HepG2 (cell line): ENCODE measurements around the gene IGLL1. TPM values are rescaled to one million over a fixed set of nuclear protein-coding genes. Genes with fewer than 3 reads are reported as not detected.

Source experiments
- ARHGAP35 ChIP-seq: sonication (generic); formaldehyde crosslinking; IDR thresholded peaks from 2 replicates; pipeline ENCODE4 v1.9.0; 2022; ENCODE audit warnings: mild to moderate bottlenecking, inconsistent platforms, moderate library complexity, missing genetic modification reagents, borderline replicate concordance
- ARID2 ChIP-seq: sonication (generic); formaldehyde crosslinking; IDR thresholded peaks from 2 replicates; pipeline ENCODE4 v1.8.1; 2022; ENCODE audit warnings: mild to moderate bottlenecking, missing genetic modification reagents, borderline replicate concordance
- ATF1 ChIP-seq: IDR thresholded peaks from 2 replicates; pipeline ENCODE4 v1.6.1; 2016; ENCODE audit warnings: mild to moderate bottlenecking, control low read depth
- CBX1 ChIP-seq: IDR thresholded peaks from one replicate; pipeline ENCODE4 v1.6.1; 2016; ENCODE audit warnings: antibody characterized with exemption, low read depth
- ELF1 ChIP-seq: sonication (generic); formaldehyde crosslinking; IDR thresholded peaks from 2 replicates; pipeline ENCODE4 v1.4.0; 2020; ENCODE audit warnings: missing genetic modification reagents
- FOXP1 ChIP-seq, 2 experiments: fragments of 450-650 bp in 1 of 2; IDR thresholded peaks; 2 replicates each; pipeline ENCODE4 v1.6.1; 2017 to 2018; ENCODE audit warnings: antibody characterized with exemption in 1 of 2
- HDAC2 ChIP-seq: sonication (generic); formaldehyde crosslinking; IDR thresholded peaks from 2 replicates; pipeline ENCODE4 v1.4.0; 2020; ENCODE audit warnings: missing genetic modification reagents
- HMG20B ChIP-seq: conservative IDR thresholded peaks from 2 replicates; pipeline ENCODE4 v1.6.1; 2016; ENCODE audit warnings: missing genetic modification reagents, missing compliant biosample characterization
- HMGA1 ChIP-seq: sonication (generic); formaldehyde crosslinking; conservative IDR thresholded peaks from 2 replicates; pipeline ENCODE4 v1.4.0; 2020; ENCODE audit warnings: missing genetic modification reagents
- NFRKB ChIP-seq: fragments of 450-650 bp; IDR thresholded peaks from 2 replicates; pipeline ENCODE4 v1.6.1; 2017
- RFX5 ChIP-seq: IDR thresholded peaks from 2 replicates; pipeline ENCODE4 v1.6.1; 2011; ENCODE audit warnings: low read depth, low read length, improper control_type of control experiment
- SIX4 ChIP-seq: sonication (generic); formaldehyde crosslinking; IDR thresholded peaks from 2 replicates; pipeline ENCODE4 v1.4.0; 2020; ENCODE audit warnings: missing genetic modification reagents
- TOE1 ChIP-seq: sonication (generic); formaldehyde crosslinking; IDR thresholded peaks from 2 replicates; pipeline ENCODE4 v1.4.0; 2020; ENCODE audit warnings: mild to moderate bottlenecking, missing genetic modification reagents
- YEATS2 ChIP-seq: sonication (generic); formaldehyde crosslinking; IDR thresholded peaks from 2 replicates; pipeline ENCODE4 v1.4.0; 2020; ENCODE audit warnings: missing genetic modification reagents, borderline replicate concordance
- ZBTB38 ChIP-seq: sonication (generic); formaldehyde crosslinking; IDR thresholded peaks from 2 replicates; pipeline ENCODE4 v1.5.1; 2020; ENCODE audit warnings: mild to moderate bottlenecking, missing genetic modification reagents
- ZFX ChIP-seq: sonication (generic); formaldehyde crosslinking; IDR thresholded peaks from 2 replicates; pipeline ENCODE4 v1.4.0; 2020; ENCODE audit warnings: mild to moderate bottlenecking, low read depth, missing genetic modification reagents, moderate library complexity
- ZMYM3 ChIP-seq: sonication (generic); formaldehyde crosslinking; IDR thresholded peaks from 2 replicates; pipeline ENCODE4 v1.5.1; 2020; ENCODE audit warnings: mild to moderate bottlenecking, missing genetic modification reagents
- ZNF17 ChIP-seq: sonication (generic); formaldehyde crosslinking; IDR thresholded peaks from 2 replicates; pipeline ENCODE4 v1.5.0; 2020; ENCODE audit warnings: mild to moderate bottlenecking, missing genetic modification reagents
- ZNF20 ChIP-seq: sonication (generic); formaldehyde crosslinking; IDR thresholded peaks from 2 replicates; pipeline ENCODE4 v1.4.0; 2020; ENCODE audit warnings: mild to moderate bottlenecking, moderate library complexity, missing genetic modification reagents
- ZNF282 ChIP-seq: fragments of 450-650 bp; IDR thresholded peaks from 2 replicates; pipeline ENCODE4 v1.6.1; 2018; ENCODE audit not compliant: partially characterized antibody
- ZNF446 ChIP-seq: sonication (generic); formaldehyde crosslinking; IDR thresholded peaks from 2 replicates; pipeline ENCODE4 v1.5.0; 2020; ENCODE audit warnings: mild to moderate bottlenecking, missing genetic modification reagents
- ZNF616 ChIP-seq: sonication (generic); formaldehyde crosslinking; IDR thresholded peaks from 2 replicates; pipeline ENCODE4 v1.5.0; 2020; ENCODE audit warnings: low read depth, mild to moderate bottlenecking, missing genetic modification reagents
- ZNF672 ChIP-seq: sonication (generic); formaldehyde crosslinking; IDR thresholded peaks from 2 replicates; pipeline ENCODE4 v1.8.1; 2022; ENCODE audit warnings: missing genetic modification reagents
- ZNF776 ChIP-seq: sonication (generic); formaldehyde crosslinking; IDR thresholded peaks from 2 replicates; pipeline ENCODE4 v1.4.0; 2020; ENCODE audit warnings: mild to moderate bottlenecking, missing genetic modification reagents
- ZSCAN12 ChIP-seq: sonication (generic); formaldehyde crosslinking; IDR thresholded peaks from 2 replicates; pipeline ENCODE4 v1.9.0; 2021; ENCODE audit warnings: mild to moderate bottlenecking, missing genetic modification reagents
- polyA plus RNA-seq, 8 experiments: library from polyadenylated mRNA; depleted of rRNA in 3 of 8; stranded (reverse) in 7 of 8; unstranded in 1 of 8; fragments of >200 nt; fragmentation: Illumina TruSeq in 4 of 8; extraction: Trizol in 4 of 8; gene quantifications; 2 replicates each; pipeline versions ENCODE4 v1.2.1 to v1.2.3, GENCODE V29; 2011 to 2016; ENCODE audit warnings: low read depth in 4 of 8, missing spikeins in 1 of 8, mixed read lengths in 1 of 8; ENCODE audit not compliant: insufficient read depth in 1 of 8
- total RNA-seq, 5 experiments: library from RNA; depleted of rRNA; stranded (reverse); fragments of >200 nt; fragmentation: Illumina TruSeq; extraction: Trizol; gene quantifications; 2 replicates each; pipeline ENCODE4 v1.2.3, GENCODE V29; 2016; ENCODE audit warnings: low read depth in 1 of 5
- TF ChIP-seq, protein P1 (sequence below): sonication (generic); formaldehyde crosslinking; IDR thresholded peaks from 2 replicates; pipeline ENCODE4 v1.4.0; 2020; ENCODE audit warnings: mild to moderate bottlenecking, low read depth, missing genetic modification reagents
- TF ChIP-seq, protein P2 (sequence below): sonication (generic); formaldehyde crosslinking; IDR thresholded peaks from 2 replicates; pipeline ENCODE4 v1.5.0; 2020; ENCODE audit warnings: mild to moderate bottlenecking, missing genetic modification reagents, borderline replicate concordance
- TF ChIP-seq, protein P3 (sequence below): sonication (generic); formaldehyde crosslinking; IDR thresholded peaks from 2 replicates; pipeline ENCODE4 v1.4.0; 2020; ENCODE audit warnings: low read depth, mild to moderate bottlenecking, missing genetic modification reagents

IGLL1 gene
- total and polyA plus RNA-seq, 2 of the 13 experiments (the other 11 are each of a cell fraction or from before 2014, with no cell fraction given) = not detected

DNA sequence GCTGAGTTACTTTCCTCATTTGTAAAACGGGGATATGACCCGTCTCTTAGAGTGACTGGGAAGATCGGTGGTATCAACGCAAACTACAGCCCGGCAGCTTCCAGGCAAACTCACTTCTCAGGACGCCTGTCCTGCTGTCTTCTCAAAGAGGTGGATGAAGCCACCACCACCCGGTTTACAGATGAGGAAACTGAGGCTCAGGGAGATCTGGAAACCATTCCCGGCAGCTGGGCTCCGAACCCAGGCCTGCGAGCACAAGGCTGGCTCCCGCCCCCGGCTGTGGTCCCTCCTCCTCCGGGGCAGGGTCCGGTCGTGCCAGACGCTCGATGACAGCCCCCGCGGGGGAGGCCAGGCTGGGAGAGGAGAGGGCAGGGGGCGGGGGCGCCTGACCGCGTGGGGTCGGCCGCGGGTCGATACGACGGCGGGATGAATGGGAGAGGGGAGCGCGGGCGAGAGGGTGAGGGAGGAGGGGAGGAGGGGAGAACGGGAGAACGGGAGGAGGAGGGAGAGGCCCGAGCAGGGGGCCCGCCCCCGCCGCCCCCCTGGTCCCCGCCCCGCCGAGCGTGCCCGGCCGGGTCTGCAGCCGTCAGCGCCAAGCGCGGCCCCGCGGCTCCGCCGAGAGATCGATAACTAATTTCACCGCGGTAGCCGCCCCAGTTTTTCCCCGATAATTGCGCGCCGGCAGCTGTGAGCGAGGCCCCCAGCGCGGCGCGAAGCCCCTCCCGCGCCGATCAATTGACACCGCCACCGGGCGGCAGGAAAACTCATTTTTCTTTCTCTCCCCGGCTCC lies 14.0 kb downstream of the IGLL1 start (continued):
- TF ChIP-seq, protein P1, sequence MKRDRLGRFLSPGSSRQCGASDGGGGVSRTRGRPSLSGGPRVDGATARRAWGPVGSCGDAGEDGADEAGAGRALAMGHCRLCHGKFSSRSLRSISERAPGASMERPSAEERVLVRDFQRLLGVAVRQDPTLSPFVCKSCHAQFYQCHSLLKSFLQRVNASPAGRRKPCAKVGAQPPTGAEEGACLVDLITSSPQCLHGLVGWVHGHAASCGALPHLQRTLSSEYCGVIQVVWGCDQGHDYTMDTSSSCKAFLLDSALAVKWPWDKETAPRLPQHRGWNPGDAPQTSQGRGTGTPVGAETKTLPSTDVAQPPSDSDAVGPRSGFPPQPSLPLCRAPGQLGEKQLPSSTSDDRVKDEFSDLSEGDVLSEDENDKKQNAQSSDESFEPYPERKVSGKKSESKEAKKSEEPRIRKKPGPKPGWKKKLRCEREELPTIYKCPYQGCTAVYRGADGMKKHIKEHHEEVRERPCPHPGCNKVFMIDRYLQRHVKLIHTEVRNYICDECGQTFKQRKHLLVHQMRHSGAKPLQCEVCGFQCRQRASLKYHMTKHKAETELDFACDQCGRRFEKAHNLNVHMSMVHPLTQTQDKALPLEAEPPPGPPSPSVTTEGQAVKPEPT (CRISPR knock-in tag) = no peak
- no peak for TF ChIP-seq YEATS2 (CRISPR knock-in tag)
- peak; percentile 78 for TF ChIP-seq ZMYM3 (CRISPR knock-in tag)
- TF ChIP-seq HDAC2 (CRISPR knock-in tag) = no peak
- no peak for TF ChIP-seq HMG20B (CRISPR knock-in tag)
- no peak for TF ChIP-seq TOE1 (CRISPR knock-in tag)
- no peak for TF ChIP-seq ZNF672 (CRISPR knock-in tag)
- TF ChIP-seq, protein P2, sequence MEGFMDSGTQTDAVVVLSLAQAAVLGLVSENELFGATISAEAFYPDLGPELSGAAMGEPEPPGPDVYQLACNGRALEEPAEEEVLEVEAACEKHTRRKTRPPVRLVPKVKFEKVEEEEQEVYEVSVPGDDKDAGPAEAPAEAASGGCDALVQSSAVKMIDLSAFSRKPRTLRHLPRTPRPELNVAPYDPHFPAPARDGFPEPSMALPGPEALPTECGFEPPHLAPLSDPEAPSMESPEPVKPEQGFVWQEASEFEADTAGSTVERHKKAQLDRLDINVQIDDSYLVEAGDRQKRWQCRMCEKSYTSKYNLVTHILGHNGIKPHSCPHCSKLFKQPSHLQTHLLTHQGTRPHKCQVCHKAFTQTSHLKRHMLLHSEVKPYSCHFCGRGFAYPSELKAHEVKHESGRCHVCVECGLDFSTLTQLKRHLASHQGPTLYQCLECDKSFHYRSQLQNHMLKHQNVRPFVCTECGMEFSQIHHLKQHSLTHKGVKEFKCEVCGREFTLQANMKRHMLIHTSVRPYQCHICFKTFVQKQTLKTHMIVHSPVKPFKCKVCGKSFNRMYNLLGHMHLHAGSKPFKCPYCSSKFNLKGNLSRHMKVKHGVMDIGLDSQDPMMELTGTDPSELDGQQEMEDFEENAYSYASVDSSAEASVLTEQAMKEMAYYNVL (CRISPR knock-in tag) = no peak
- TF ChIP-seq ZNF17 (CRISPR knock-in tag) = no peak
- TF ChIP-seq SIX4 (CRISPR knock-in tag) = no peak
- TF ChIP-seq CBX1 = no peak
- 0 out of 2 replicates have a peak, but pooled peaks have one; percentile 11 for TF ChIP-seq ZNF776
- TF ChIP-seq ZBTB38 (CRISPR knock-in tag) = no peak
- TF ChIP-seq ARID2 (CRISPR knock-in tag) = no peak
- no peak for TF ChIP-seq ZSCAN12 (CRISPR knock-in tag)
- TF ChIP-seq ATF1 (CRISPR knock-in tag) = no peak
- no peak for TF ChIP-seq ZNF282
- TF ChIP-seq ZNF446 (CRISPR knock-in tag) = no peak
- TF ChIP-seq, protein P3, sequence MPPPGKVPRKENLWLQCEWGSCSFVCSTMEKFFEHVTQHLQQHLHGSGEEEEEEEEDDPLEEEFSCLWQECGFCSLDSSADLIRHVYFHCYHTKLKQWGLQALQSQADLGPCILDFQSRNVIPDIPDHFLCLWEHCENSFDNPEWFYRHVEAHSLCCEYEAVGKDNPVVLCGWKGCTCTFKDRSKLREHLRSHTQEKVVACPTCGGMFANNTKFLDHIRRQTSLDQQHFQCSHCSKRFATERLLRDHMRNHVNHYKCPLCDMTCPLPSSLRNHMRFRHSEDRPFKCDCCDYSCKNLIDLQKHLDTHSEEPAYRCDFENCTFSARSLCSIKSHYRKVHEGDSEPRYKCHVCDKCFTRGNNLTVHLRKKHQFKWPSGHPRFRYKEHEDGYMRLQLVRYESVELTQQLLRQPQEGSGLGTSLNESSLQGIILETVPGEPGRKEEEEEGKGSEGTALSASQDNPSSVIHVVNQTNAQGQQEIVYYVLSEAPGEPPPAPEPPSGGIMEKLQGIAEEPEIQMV = no peak
- TF ChIP-seq ARHGAP35 (CRISPR knock-in tag) = no peak
- no peak for TF ChIP-seq NFRKB
- no peak for TF ChIP-seq FOXP1 (IDR thresholded peaks at IDR 0.05)
- no peak for TF ChIP-seq FOXP1 (CRISPR knock-in tag; IDR thresholded peaks at IDR 0.05)
- no peak for TF ChIP-seq ELF1 (CRISPR knock-in tag)
- no peak for TF ChIP-seq HMGA1 (CRISPR knock-in tag)
- no peak for TF ChIP-seq ZNF616 (CRISPR knock-in tag)
- peak; percentile 47; the same call in 1 of the 2 replicates for TF ChIP-seq ZFX
- TF ChIP-seq RFX5 = no peak
- TF ChIP-seq ZNF20 (CRISPR knock-in tag) = no peak
